Measurements from ENCODE around the gene MLPH.

GRCh38 chr2:237459226-237459625, 27.8 kb upstream of the MLPH start:
- TF ChIP-seq, protein P1, sequence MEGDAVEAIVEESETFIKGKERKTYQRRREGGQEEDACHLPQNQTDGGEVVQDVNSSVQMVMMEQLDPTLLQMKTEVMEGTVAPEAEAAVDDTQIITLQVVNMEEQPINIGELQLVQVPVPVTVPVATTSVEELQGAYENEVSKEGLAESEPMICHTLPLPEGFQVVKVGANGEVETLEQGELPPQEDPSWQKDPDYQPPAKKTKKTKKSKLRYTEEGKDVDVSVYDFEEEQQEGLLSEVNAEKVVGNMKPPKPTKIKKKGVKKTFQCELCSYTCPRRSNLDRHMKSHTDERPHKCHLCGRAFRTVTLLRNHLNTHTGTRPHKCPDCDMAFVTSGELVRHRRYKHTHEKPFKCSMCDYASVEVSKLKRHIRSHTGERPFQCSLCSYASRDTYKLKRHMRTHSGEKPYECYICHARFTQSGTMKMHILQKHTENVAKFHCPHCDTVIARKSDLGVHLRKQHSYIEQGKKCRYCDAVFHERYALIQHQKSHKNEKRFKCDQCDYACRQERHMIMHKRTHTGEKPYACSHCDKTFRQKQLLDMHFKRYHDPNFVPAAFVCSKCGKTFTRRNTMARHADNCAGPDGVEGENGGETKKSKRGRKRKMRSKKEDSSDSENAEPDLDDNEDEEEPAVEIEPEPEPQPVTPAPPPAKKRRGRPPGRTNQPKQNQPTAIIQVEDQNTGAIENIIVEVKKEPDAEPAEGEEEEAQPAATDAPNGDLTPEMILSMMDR (IDR thresholded peaks at IDR 0.05): no peak
- TF ChIP-seq POLR2AphosphoS5 (IDR thresholded peaks at IDR 0.05; ENCODE audit: insufficient read depth in 1 of 2, low read depth in 1 of 2): no peak
- TF ChIP-seq POLR2A (IDR thresholded peaks at IDR 0.05): no peak
